Glutamatergic neuron (in vitro differentiated cells): Measurements from ENCODE around the gene ANKRD36C. TPM values are rescaled to one million over a fixed set of nuclear protein-coding genes. Genes with fewer than 3 reads are reported as not detected.
"Not testable (repeated sequence)": the region's sequence is repeated elsewhere in the genome, so short reads cannot be mapped to it uniquely, and the experiment has no call there.

Experiments used
- DNase-seq: peaks from one replicate; pipeline ENCODE4 v3.0.0; 2022
- H3K27ac Mint-ChIP-seq: one replicate; pipeline ENCODE4 v1.8.0; 2020; ENCODE audit warnings: mild to moderate bottlenecking, mixed read lengths, inconsistent platforms; ENCODE audit not compliant: unreplicated experiment
- H3K27me3 Mint-ChIP-seq: one replicate; pipeline ENCODE4 v1.8.0; 2020; ENCODE audit warnings: mild to moderate bottlenecking, moderate library complexity, mixed read lengths, inconsistent platforms; ENCODE audit not compliant: unreplicated experiment
- H3K36me3 Mint-ChIP-seq: one replicate; pipeline ENCODE4 v1.8.0; 2020; ENCODE audit warnings: mild to moderate bottlenecking, mixed read lengths, inconsistent platforms; ENCODE audit not compliant: unreplicated experiment
- H3K4me1 Mint-ChIP-seq: one replicate; pipeline ENCODE4 v1.8.0; 2020; ENCODE audit warnings: mild to moderate bottlenecking, low read depth, mixed read lengths, inconsistent platforms; ENCODE audit not compliant: unreplicated experiment
- H3K4me3 Mint-ChIP-seq: one replicate; pipeline ENCODE4 v1.8.0; 2020; ENCODE audit warnings: mild to moderate bottlenecking, mixed read lengths, inconsistent platforms; ENCODE audit not compliant: unreplicated experiment
- H3K9me3 Mint-ChIP-seq: one replicate; pipeline ENCODE4 v1.8.0; 2020; ENCODE audit warnings: mild to moderate bottlenecking, moderate library complexity, mixed read lengths, inconsistent platforms; ENCODE audit not compliant: unreplicated experiment
- total RNA-seq: library from RNA; stranded (reverse); fragmentation: NEBNext Ultra II Directional; extraction: Animal tissue kit (Norgen Biotek cat#: 25700); gene quantifications from one replicate; pipeline ENCODE4 v1.2.1, GENCODE V29; 2021; ENCODE audit not compliant: unreplicated experiment
- TF ChIP-seq, protein P1 (sequence below): fragments of 200-600 bp; sonication (generic); IDR thresholded peaks from one replicate; pipeline ENCODE4 v1.5.0; 2021; ENCODE audit not compliant: partially characterized antibody, unreplicated experiment

ANKRD36C gene
- total RNA-seq, 1 donor from 2014 or later = 75.7 TPM

DNA sequence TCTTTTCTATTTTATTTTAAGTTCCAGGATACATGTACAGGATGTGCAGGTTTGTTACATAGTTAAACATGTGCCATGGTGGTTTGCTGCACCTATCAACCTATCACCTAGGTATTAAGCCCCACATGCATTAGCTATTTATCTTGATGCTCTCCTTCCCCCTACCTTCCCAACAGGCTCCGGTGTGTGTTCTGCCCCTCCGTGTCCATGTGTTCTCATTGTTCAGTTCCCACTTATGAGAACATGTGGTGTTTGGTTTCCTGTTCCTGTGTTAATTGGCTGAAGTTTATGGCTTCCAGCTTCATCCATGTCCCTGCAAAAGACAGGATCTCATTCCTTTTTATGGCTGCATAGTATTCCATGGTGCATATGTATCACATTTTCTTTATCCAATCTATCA lies 174.1 kb downstream of the ANKRD36C start:
- H3K27ac Mint-ChIP-seq, H3K4me3 Mint-ChIP-seq, H3K27me3 Mint-ChIP-seq, DNase-seq, H3K4me1 Mint-ChIP-seq: not testable (repeated sequence)
- Mint-ChIP-seq H3K9me3 (peaks cover 41% of the 10 kb centered on the region), H3K36me3 (peaks cover 52% of the 10 kb centered on the region)

DNA sequence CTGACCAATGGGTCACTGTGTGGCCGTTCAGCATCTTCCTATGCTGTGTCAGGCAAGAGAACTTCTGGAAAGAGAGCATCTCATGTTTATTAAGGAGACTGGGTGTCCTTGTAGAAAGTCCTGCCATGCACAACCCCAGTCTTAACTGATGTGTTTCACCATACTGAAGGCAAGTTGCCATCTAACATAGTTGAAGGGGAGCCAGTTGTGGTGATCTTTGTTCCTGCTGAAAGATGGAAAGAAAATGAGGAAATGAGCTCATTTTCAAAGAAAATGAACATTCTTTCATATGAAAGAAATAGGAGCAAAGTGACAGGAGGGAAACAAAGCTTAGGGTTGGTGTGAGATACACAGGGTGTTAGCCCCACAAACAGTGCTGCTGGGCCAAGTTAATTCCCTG lies 178.3 kb downstream of the ANKRD36C start:
- H3K4me3 Mint-ChIP-seq, H3K27me3 Mint-ChIP-seq, DNase-seq, H3K4me1 Mint-ChIP-seq, H3K27ac Mint-ChIP-seq: not testable (repeated sequence)
- H3K9me3 Mint-ChIP-seq = peaks cover 21% of the 10 kb centered on the region
- H3K36me3 Mint-ChIP-seq = peaks cover 34% of the 10 kb centered on the region

DNA sequence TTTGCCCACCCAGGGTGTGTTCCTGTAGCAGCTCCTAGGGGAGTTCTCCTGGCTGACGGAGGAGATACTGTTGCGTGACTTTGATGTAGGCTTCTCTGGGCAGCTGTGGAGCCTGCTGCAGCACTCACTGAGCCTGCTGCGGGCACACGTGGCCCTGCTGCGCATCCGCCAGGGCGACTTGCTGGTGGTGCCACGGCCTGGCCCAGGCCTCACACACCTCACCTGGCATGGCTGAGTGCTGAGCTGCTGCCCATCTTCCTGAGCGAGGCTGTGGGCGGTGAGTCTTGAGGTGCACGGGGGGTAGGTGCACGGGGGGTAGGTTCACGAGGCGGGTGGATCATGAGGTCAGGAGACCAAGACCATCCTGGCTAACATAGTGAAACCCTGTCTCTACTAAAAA lies 191.7 kb downstream of the ANKRD36C start:
- no peak for DNase-seq
- no peak overlapping the region for H3K4me3 Mint-ChIP-seq
- no peaks in the 10 kb centered on the region for H3K4me1 Mint-ChIP-seq
- peaks cover 8% of the 10 kb centered on the region for H3K36me3 Mint-ChIP-seq
- TF ChIP-seq, protein P1, sequence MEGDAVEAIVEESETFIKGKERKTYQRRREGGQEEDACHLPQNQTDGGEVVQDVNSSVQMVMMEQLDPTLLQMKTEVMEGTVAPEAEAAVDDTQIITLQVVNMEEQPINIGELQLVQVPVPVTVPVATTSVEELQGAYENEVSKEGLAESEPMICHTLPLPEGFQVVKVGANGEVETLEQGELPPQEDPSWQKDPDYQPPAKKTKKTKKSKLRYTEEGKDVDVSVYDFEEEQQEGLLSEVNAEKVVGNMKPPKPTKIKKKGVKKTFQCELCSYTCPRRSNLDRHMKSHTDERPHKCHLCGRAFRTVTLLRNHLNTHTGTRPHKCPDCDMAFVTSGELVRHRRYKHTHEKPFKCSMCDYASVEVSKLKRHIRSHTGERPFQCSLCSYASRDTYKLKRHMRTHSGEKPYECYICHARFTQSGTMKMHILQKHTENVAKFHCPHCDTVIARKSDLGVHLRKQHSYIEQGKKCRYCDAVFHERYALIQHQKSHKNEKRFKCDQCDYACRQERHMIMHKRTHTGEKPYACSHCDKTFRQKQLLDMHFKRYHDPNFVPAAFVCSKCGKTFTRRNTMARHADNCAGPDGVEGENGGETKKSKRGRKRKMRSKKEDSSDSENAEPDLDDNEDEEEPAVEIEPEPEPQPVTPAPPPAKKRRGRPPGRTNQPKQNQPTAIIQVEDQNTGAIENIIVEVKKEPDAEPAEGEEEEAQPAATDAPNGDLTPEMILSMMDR = no peak
- H3K9me3 Mint-ChIP-seq = peaks cover 10% of the 10 kb centered on the region
- no peak overlapping the region for H3K27ac Mint-ChIP-seq
- H3K27me3 Mint-ChIP-seq = peaks cover 1% of the 10 kb centered on the region

DNA sequence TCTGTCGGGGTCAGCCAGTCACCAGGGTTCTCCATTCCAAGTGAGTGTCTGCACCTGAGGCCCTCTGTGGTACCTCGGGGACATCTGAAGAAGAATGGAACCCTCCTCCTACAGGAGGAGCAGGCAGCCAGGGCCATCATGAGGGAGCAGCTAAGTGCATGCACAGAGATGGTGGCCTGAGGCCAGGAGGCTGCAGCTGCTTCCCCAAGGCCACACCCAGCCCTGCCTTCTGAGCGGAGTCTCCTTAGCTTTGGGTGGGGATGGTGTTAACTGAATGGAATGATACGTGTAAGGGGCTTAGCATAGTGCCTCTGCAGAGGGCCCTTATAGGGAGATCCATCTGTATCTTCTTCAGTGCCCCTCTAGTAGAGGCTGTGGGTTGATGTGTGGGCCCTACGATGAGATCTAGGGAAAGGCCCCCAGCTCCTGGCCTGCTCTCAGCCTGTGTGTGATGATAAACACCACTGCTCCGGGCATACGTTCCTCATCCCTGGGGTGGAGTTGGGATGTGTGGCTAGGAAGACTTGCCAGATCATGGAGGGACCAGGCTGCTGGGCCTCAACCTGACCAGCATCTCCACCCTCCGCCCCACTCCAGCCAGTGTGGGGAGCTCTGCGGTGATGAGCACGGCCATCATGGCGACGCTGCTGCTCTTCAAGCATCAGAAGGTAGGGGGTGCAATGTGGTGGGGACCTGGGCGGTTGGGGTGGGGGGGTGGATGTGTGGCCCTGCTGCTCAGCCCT lies 192.3 kb downstream of the ANKRD36C start:
- H3K27me3 Mint-ChIP-seq, H3K9me3 Mint-ChIP-seq, H3K36me3 Mint-ChIP-seq, DNase-seq, H3K27ac Mint-ChIP-seq, H3K4me3 Mint-ChIP-seq, H3K4me1 Mint-ChIP-seq: not testable (repeated sequence)

DNA sequence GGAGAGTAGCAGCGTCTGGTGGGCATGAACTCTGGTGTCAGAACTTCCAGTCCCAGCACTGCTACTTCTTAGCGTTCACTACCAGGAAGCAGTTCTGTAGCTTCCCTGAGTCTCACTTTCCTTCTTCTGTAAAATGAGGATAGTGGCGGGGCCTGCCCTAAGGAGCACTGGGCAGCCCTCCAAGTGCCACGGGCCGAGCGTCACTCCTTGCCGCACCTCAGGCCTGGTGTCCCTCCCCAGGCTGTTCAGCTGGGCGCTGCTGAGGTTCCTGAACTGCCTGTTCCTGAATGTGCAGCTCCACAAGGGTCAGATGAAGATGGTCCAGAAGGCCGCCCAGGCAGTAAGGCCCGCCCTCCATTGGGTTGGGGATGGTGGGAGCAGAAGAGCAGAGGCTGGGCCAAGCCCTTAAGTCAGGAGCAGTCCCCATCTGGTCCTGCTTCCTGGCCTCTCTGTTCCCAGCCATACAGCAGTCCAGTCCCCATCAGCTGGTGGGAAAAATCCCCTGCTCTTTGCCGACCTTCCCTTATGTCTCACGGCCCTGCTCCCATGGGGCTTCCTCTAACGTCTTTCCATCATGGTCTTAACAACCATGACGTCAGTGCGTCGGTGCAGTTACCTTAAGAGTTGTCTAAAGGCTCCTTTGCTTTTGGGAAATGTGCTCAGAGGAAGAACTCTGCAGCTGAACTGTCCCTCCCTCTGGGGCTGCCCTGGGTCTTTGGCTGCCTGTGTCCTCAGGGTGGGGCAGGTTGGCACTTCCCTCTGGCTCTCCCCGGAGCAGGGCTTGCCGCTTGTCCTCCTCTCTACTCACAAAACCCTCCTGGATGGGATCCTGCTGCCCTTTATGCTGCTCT lies 195.2 kb downstream of the ANKRD36C start:
- not testable (repeated sequence) for H3K27me3 Mint-ChIP-seq, H3K27ac Mint-ChIP-seq, H3K36me3 Mint-ChIP-seq, H3K4me3 Mint-ChIP-seq, H3K9me3 Mint-ChIP-seq, H3K4me1 Mint-ChIP-seq, DNase-seq

DNA sequence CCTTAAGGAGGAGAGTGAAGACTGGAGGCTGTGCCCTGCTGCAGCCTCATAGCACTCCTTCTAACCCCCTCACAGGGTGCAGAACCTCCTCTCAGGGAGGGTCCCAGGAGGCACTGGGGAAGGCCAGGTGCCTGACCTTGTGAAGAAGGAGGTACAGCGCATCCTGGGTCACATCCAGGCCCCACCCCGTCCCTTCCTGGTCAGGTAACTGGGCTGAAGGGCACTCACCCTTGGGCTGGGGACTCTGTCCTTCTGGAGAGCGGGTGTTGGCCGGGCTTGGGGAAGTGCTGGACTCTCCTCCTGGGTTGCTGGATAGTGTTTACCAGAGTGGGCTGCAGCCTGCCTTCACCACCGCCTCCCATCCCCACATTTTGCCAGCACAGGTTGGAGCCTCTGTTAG lies 197.7 kb downstream of the ANKRD36C start:
- not testable (repeated sequence) for H3K4me3 Mint-ChIP-seq, H3K4me1 Mint-ChIP-seq, H3K27ac Mint-ChIP-seq, H3K9me3 Mint-ChIP-seq, DNase-seq, H3K27me3 Mint-ChIP-seq, H3K36me3 Mint-ChIP-seq

DNA sequence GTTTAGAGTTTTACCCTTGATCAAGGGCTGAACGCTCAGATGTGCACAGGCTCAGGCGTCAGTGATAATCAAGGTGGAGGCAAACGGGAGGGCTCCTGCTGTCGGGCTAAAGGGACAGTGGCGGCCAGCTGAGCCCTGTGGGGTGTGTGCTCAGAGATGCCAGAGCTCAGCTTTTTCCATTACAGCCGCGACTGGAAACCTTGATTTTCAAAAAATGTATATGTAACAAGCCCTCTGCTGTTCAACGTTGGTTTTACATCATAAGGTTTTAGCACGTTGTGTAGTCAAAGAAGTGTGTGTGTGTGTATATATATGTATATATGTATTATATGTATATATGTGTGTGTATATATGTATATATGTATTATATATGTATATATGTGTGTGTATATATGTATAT lies 201.4 kb downstream of the ANKRD36C start:
- not testable (repeated sequence) for H3K4me3 Mint-ChIP-seq, H3K27ac Mint-ChIP-seq, H3K27me3 Mint-ChIP-seq, H3K9me3 Mint-ChIP-seq, H3K4me1 Mint-ChIP-seq, H3K36me3 Mint-ChIP-seq, DNase-seq

DNA sequence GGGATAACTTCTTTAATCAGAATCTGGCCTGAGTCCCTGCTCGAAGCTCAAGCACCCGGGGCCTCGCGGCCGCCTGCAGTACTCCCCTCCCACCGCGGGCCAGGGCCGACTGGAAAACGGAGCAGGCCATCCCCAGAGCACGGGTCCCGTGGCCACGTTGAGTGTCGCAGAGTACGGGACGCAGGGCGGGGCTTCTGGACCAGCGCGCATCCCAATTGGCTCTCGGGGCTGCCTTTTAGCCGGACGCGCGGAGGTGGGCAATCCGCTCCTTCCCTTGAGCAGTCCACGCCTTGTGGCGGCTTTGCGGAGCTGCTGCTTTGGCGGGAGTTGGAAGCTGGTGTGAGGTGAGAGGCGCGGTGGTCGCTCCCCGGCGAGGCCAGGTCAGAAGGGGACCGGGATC lies 202.2 kb downstream of the ANKRD36C start:
- H3K9me3 Mint-ChIP-seq = not testable (repeated sequence)

DNA sequence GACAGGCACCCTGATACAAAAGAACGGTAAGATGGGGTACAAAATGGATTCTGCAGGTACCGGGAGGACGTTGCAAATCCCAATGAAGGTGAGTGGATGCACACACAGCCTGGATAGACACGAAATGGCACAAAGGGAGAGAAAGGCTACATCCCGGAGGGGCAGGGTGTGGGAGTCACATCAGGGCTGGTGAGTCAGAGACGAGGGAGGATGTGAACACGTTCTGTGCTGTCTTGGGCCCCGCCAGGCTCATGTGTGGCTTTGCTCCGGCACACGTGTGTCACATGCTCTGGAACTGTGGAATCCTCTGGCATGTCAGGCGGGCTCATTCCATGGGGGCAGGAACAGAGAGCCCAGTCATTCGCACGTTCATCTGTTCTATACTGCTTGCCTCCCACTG lies 203.0 kb downstream of the ANKRD36C start:
- H3K4me3 Mint-ChIP-seq, H3K27ac Mint-ChIP-seq, H3K27me3 Mint-ChIP-seq, H3K36me3 Mint-ChIP-seq, H3K4me1 Mint-ChIP-seq, H3K9me3 Mint-ChIP-seq, DNase-seq: not testable (repeated sequence)

More for the DNA sequence above, 202.2 kb downstream of the ANKRD36C start:
- DNase-seq, H3K4me1 Mint-ChIP-seq, H3K27me3 Mint-ChIP-seq, H3K4me3 Mint-ChIP-seq, H3K27ac Mint-ChIP-seq, H3K36me3 Mint-ChIP-seq: not testable (repeated sequence)
